Naive thymus-derived CD4-positive, alpha-beta T cell (primary cell): ENCODE results near the gene CHRFAM7A. TPM values are rescaled to one million over a fixed set of nuclear protein-coding genes. Genes with fewer than 3 reads are reported as not detected.
"Not testable (repeated sequence)": the region's sequence is repeated elsewhere in the genome, so short reads cannot be mapped to it uniquely, and the experiment has no call there.

Source experiments
- ATAC-seq: fragments of 150-1000 bp; cut with Tn5 transposase; 2 replicates; pipeline ENCODE4 v1.10.0; 2021; ENCODE audit warnings: mild to moderate bottlenecking, moderate library complexity
- CTCF ChIA-PET: fragments of 350-600 bp; sonication (Branson Sonifier 250); formaldehyde crosslinking; loops from one replicate; lab custom pipeline; 2021; ENCODE audit warnings: antibody characterized with exemption; lab: Charles Lee
- POLR2A ChIA-PET: fragments of 350-600 bp; sonication (Branson Sonifier 250); formaldehyde crosslinking; loops from one replicate; lab custom pipeline; 2021; ENCODE audit warnings: antibody characterized with exemption, inconsistent platforms; lab: Charles Lee
- DNase-seq, 9 donors: peaks; one replicate each; pipeline versions ENCODE4 v3.0.0 to v3.0.0-alpha.2; 2020 to 2022; ENCODE audit warnings: mixed read lengths in 1 of 9
- H3K27ac ChIP-seq: one replicate; pipeline ENCODE4 v1.7.0; 2013; ENCODE audit warnings: mild to moderate bottlenecking, low read depth, low read length, moderate library complexity
- H3K27me3 ChIP-seq, 2 donors: one replicate each; pipeline ENCODE4 v1.7.0; 2013; ENCODE audit warnings: low read length in 2 of 2, mild to moderate bottlenecking in 2 of 2, moderate library complexity in 2 of 2; ENCODE audit not compliant: control insufficient read depth in 2 of 2, insufficient read depth in 2 of 2
- H3K36me3 ChIP-seq, 3 experiments: 1 replicate in 2 of 3; 2 replicates in 1 of 3; pipeline ENCODE4 v1.7.0; 2013; ENCODE audit warnings: low read length in 3 of 3, mild to moderate bottlenecking in 3 of 3, moderate library complexity in 1 of 3; ENCODE audit not compliant: insufficient read depth in 3 of 3, control insufficient read depth in 2 of 3
- H3K4me1 ChIP-seq, 2 donors: one replicate each; pipeline ENCODE4 v1.7.0; 2013; ENCODE audit warnings: low read length in 2 of 2, mild to moderate bottlenecking in 2 of 2, moderate library complexity in 1 of 2; ENCODE audit not compliant: control insufficient read depth in 2 of 2, insufficient read depth in 2 of 2
- H3K4me3 ChIP-seq: 2 replicates; pipeline ENCODE4 v1.7.0; 2013; ENCODE audit warnings: mild to moderate bottlenecking, low read length
- H3K9me3 ChIP-seq, 3 experiments: 1 replicate in 2 of 3; 2 replicates in 1 of 3; pipeline ENCODE4 v1.7.0; 2013; ENCODE audit warnings: low read length in 3 of 3; ENCODE audit not compliant: control insufficient read depth in 2 of 3
- H3K27ac Mint-ChIP-seq, 9 donors: one replicate each; pipeline ENCODE4 v1.8.0; 2020 to 2022; ENCODE audit warnings: mixed read lengths in 9 of 9, mild to moderate bottlenecking in 8 of 9, moderate library complexity in 5 of 9, inconsistent platforms in 2 of 9
- H3K27me3 Mint-ChIP-seq, 5 donors: one replicate each; pipeline ENCODE4 v1.8.0; 2021 to 2022; ENCODE audit warnings: mixed read lengths in 5 of 5, mild to moderate bottlenecking in 1 of 5
- H3K36me3 Mint-ChIP-seq, 5 donors: one replicate each; pipeline ENCODE4 v1.8.0; 2020 to 2022; ENCODE audit warnings: mixed read lengths in 5 of 5, mild to moderate bottlenecking in 3 of 5, inconsistent platforms in 1 of 5
- H3K4me1 Mint-ChIP-seq, 7 donors: one replicate each; pipeline ENCODE4 v1.8.0; 2020 to 2022; ENCODE audit warnings: mixed read lengths in 7 of 7, mild to moderate bottlenecking in 3 of 7, inconsistent platforms in 1 of 7
- H3K4me3 Mint-ChIP-seq, 10 donors: one replicate each; pipeline ENCODE4 v1.8.0; 2020 to 2022; ENCODE audit warnings: mild to moderate bottlenecking in 10 of 10, mixed read lengths in 10 of 10, moderate library complexity in 6 of 10, inconsistent platforms in 2 of 10
- H3K9me3 Mint-ChIP-seq, 11 donors: one replicate each; pipeline ENCODE4 v1.8.0; 2020 to 2022; ENCODE audit warnings: mixed read lengths in 11 of 11, mild to moderate bottlenecking in 4 of 11, inconsistent platforms in 1 of 11, moderate library complexity in 1 of 11
- intact Hi-C, 2 donors: fragments of 100-400 bp; cut with micrococcal nuclease; formaldehyde crosslinking; loops; one replicate each; pipeline ENCODE4 v1.15.1; 2023
- polyA plus RNA-seq, 2 donors: library from polyadenylated mRNA; unstranded; fragments of 300-500 nt; fragmentation: Illumina TruSeq; gene quantifications; one replicate each; pipeline ENCODE4 v1.2.3, GENCODE V29; 2021
- total RNA-seq, 6 experiments: library from RNA in 5 of 6; stranded (reverse) in 5 of 6; gene quantifications; 1 replicate in 5 of 6; 2 replicates in 1 of 6; pipeline ENCODE4 v1.2.3 and lab custom pipeline; 2021 to 2026

The CHRFAM7A gene
- total and polyA plus RNA-seq, 7 experiments from 2014 or later = 0.19 to 2.9 (median 1.8) TPM; not detected in 2

DNA sequence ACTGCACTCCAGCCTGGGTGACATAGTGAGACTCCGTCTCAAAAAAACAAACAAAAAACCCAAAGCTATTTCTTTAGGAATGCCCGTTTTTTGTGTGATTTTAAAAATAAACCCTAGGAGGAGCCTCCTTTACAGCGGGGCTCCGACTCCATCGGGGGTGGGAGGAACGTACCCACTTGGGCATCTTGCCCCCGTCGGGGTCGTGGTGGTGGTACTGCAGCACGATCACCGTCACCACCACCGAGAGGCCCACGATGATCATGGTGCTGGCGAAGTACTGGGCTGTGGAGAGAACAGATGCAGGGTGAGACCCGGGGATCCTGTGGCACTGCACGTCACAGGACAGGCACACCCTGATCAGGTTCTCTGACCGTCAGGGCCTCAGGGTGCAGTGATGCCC is 26.1 kb downstream of the CHRFAM7A start:
- H3K4me1 ChIP-seq, H3K36me3 ChIP-seq, H3K27me3 ChIP-seq, H3K9me3 ChIP-seq, H3K27ac ChIP-seq, H3K27ac Mint-ChIP-seq, DNase-seq, CTCF ChIA-PET, intact Hi-C loops, H3K9me3 Mint-ChIP-seq, POLR2A ChIA-PET, ATAC-seq, H3K4me3 ChIP-seq, H3K36me3 Mint-ChIP-seq, H3K27me3 Mint-ChIP-seq, H3K4me1 Mint-ChIP-seq, H3K4me3 Mint-ChIP-seq: not testable (repeated sequence)

GRCh38 chr15:30361404-30361803 is 31.9 kb downstream of the CHRFAM7A start:
- H3K27ac Mint-ChIP-seq, DNase-seq, H3K9me3 Mint-ChIP-seq: not testable (repeated sequence)

DNA sequence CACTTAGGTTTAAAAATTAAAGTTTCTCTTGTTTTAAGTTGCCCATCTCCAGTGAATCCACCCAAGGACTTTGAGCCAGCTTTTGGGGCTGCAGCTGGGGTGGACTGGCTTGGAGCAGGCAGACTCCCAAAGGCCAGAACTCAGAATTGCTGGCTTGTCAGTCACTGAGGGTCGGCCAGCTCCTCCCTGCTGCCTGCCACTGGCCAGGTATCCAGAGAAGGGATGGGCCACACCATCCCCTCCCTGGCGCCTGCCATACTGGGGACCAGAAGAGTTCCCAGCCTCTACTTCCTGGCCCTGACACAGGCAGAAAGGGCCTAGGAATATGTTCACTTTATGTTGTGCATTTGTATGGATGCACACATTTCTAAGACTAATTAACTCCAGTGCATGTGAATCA is 32.4 kb downstream of the CHRFAM7A start:
- H3K4me1 ChIP-seq, ATAC-seq, H3K4me3 ChIP-seq, DNase-seq, H3K27me3 Mint-ChIP-seq, CTCF ChIA-PET, H3K27me3 ChIP-seq, H3K9me3 ChIP-seq, H3K4me1 Mint-ChIP-seq, intact Hi-C loops, POLR2A ChIA-PET, H3K36me3 Mint-ChIP-seq, H3K27ac Mint-ChIP-seq, H3K4me3 Mint-ChIP-seq, H3K27ac ChIP-seq, H3K9me3 Mint-ChIP-seq, H3K36me3 ChIP-seq: not testable (repeated sequence)

More at GRCh38 chr15:30361404-30361803, 31.9 kb downstream of the CHRFAM7A start:
- H3K27ac ChIP-seq, H3K9me3 ChIP-seq, H3K4me1 ChIP-seq, CTCF ChIA-PET, ATAC-seq, H3K36me3 ChIP-seq, H3K27me3 ChIP-seq, H3K27me3 Mint-ChIP-seq, H3K4me3 ChIP-seq, H3K4me1 Mint-ChIP-seq, intact Hi-C loops, H3K36me3 Mint-ChIP-seq, H3K4me3 Mint-ChIP-seq, POLR2A ChIA-PET: not testable (repeated sequence)

DNA sequence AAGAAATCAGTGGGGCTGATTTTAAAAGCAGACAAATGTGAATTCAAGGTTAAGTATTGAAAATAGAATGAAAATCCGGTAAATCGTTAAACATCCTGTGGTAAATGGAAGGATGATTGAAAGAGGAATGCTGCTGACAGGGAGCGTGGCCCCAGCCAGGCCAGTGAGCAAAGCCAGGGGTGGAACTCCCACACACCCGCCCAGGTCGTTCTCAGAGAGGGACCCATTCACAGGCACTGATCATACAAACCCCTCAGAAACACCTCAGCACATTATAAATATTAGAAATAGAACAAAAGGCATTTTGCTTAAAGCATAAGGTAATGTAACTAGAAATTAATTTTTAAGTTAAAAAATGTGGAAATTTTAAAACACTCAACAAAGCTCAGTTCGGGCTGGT is 38.3 kb downstream of the CHRFAM7A start:
- H3K4me3 Mint-ChIP-seq, POLR2A ChIA-PET, H3K27me3 ChIP-seq, H3K36me3 Mint-ChIP-seq, H3K27me3 Mint-ChIP-seq, intact Hi-C loops, CTCF ChIA-PET, H3K4me1 Mint-ChIP-seq, H3K27ac Mint-ChIP-seq, DNase-seq, H3K4me3 ChIP-seq, H3K9me3 Mint-ChIP-seq, H3K9me3 ChIP-seq, H3K27ac ChIP-seq, H3K4me1 ChIP-seq, H3K36me3 ChIP-seq, ATAC-seq: not testable (repeated sequence)

DNA sequence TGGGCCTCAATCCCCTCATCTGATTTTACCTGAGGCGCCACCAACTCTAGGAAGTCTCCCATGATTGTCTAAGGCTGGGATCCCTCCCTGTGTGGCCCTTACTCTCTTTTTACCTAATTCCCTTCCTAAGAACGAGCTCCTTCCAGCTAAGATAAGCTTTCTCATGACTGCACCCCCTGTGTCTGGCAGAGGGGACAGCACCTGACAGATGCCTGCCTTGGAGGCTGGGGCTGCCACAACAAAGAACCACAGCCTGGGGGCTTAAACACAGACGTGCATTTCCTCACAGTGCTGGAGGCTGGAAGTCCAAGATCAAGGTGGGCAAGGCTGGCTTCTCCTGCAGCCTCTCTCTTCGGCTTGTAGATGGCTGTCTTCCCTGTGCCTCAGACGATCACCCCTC is 43.5 kb downstream of the CHRFAM7A start:
- POLR2A ChIA-PET, CTCF ChIA-PET, H3K27ac ChIP-seq, H3K4me3 ChIP-seq, intact Hi-C loops, ATAC-seq, H3K9me3 ChIP-seq, H3K4me1 ChIP-seq, H3K4me3 Mint-ChIP-seq, H3K27ac Mint-ChIP-seq, H3K36me3 ChIP-seq, H3K27me3 ChIP-seq, DNase-seq, H3K27me3 Mint-ChIP-seq, H3K36me3 Mint-ChIP-seq, H3K9me3 Mint-ChIP-seq, H3K4me1 Mint-ChIP-seq: not testable (repeated sequence)

- H3K9me3 Mint-ChIP-seq, H3K9me3 ChIP-seq, POLR2A ChIA-PET, H3K4me1 ChIP-seq, ATAC-seq, DNase-seq, H3K4me3 ChIP-seq, H3K4me1 Mint-ChIP-seq, H3K4me3 Mint-ChIP-seq, H3K27ac ChIP-seq, intact Hi-C loops, H3K27ac Mint-ChIP-seq, H3K36me3 Mint-ChIP-seq, H3K27me3 Mint-ChIP-seq, H3K36me3 ChIP-seq, CTCF ChIA-PET, H3K27me3 ChIP-seq: not testable (repeated sequence)
These were observed 56.8 kb downstream of the CHRFAM7A start for GRCh38 chr15:30336584-30336983.

GRCh38 chr15:30334152-30334551 is 59.2 kb downstream of the CHRFAM7A start:
- DNase-seq, H3K36me3 ChIP-seq, H3K9me3 ChIP-seq, H3K4me3 ChIP-seq, H3K27me3 Mint-ChIP-seq, H3K4me1 Mint-ChIP-seq, H3K27me3 ChIP-seq, H3K36me3 Mint-ChIP-seq, CTCF ChIA-PET, H3K27ac Mint-ChIP-seq, H3K4me3 Mint-ChIP-seq, ATAC-seq, H3K27ac ChIP-seq, intact Hi-C loops, POLR2A ChIA-PET, H3K4me1 ChIP-seq, H3K9me3 Mint-ChIP-seq: not testable (repeated sequence)
